Hematopoietic multipotent progenitor cell treated with erythropoietin and hydrocortisone succinate and interleukin-3 and kit ligand, for 15 days (in vitro differentiated cells): Measurements from ENCODE around the gene FCHO1.
A peak's percentile ranks its signal among the peaks of the same experiment; 100 is the strongest.

Source experiments
- DNase-seq: peaks from one replicate; pipeline ENCODE4 v3.0.0-alpha.2; 2015; ENCODE audit warnings: low spot score

FCHO1 gene

GRCh38 chr19:17735410-17735809 is 15.9 kb upstream of the FCHO1 start:
- DNase-seq: no peak

- DNase-seq: no peak
These were observed 13.6 kb upstream of the FCHO1 start for GRCh38 chr19:17737690-17738153.

- DNase-seq: no peak
These were observed 12.0 kb upstream of the FCHO1 start for GRCh38 chr19:17739121-17739875.

GRCh38 chr19:17741456-17741855 is 9.8 kb upstream of the FCHO1 start:
- DNase-seq: no peak

- peak; percentile 37 for DNase-seq
These were observed 7.2 kb upstream of the FCHO1 start for GRCh38 chr19:17743874-17744580.

GRCh38 chr19:17747205-17748098 is 3.8 kb upstream of the FCHO1 start:
- DNase-seq: peak; percentile 93

- DNase-seq: no peak
These were observed 2.2 kb upstream of the FCHO1 start for GRCh38 chr19:17748884-17749638.

GRCh38 chr19:17749912-17750317 is 1.4 kb upstream of the FCHO1 start:
- DNase-seq: no peak

- no peak for DNase-seq
These were observed 616 bp downstream of the FCHO1 start for GRCh38 chr19:17751912-17752273.

GRCh38 chr19:17752865-17753639 is 1.8 kb downstream of the FCHO1 start:
- no peak for DNase-seq

GRCh38 chr19:17753976-17754375 is 2.7 kb downstream of the FCHO1 start:
- no peak for DNase-seq

GRCh38 chr19:17754634-17755442 is 3.6 kb downstream of the FCHO1 start:
- DNase-seq: no peak

GRCh38 chr19:17755443-17755890 is 4.2 kb downstream of the FCHO1 start:
- DNase-seq: no peak

GRCh38 chr19:17755977-17756670 is 4.8 kb downstream of the FCHO1 start:
- DNase-seq: no peak

GRCh38 chr19:17757125-17757524 is 5.8 kb downstream of the FCHO1 start:
- DNase-seq: peak; percentile 70

- no peak for DNase-seq
These were observed 7.2 kb downstream of the FCHO1 start for GRCh38 chr19:17758515-17758914.

GRCh38 chr19:17761148-17761547 is 9.9 kb downstream of the FCHO1 start:
- no peak for DNase-seq

- no peak for DNase-seq
These were observed 11.4 kb downstream of the FCHO1 start for GRCh38 chr19:17762505-17763229.

- no peak for DNase-seq
These were observed 13.1 kb downstream of the FCHO1 start for GRCh38 chr19:17764348-17764747.
